Activated T-cell treated with anti-CD3 and anti-CD28 coated beads for 48 hours (primary cell): ENCODE measurements around the gene SNRNP35.
"Not testable (repeated sequence)": the region's sequence is repeated elsewhere in the genome, so short reads cannot be mapped to it uniquely, and the experiment has no call there.

Experiments
- DNase-seq: peaks from one replicate; pipeline ENCODE4 v3.0.0-alpha.2; 2020; ENCODE audit warnings: low read depth

Gene SNRNP35

GRCh38 chr12:123489580-123489979, 31.6 kb downstream of the SNRNP35 start:
- DNase-seq = no peak

GRCh38 chr12:123490089-123490488, 32.1 kb downstream of the SNRNP35 start:
- no peak for DNase-seq

- no peak for DNase-seq
These were observed 33.1 kb downstream of the SNRNP35 start for GRCh38 chr12:123491056-123491455.

- no peak for DNase-seq
These were observed 33.5 kb downstream of the SNRNP35 start for GRCh38 chr12:123491481-123491880.

GRCh38 chr12:123492339-123493039, 34.5 kb downstream of the SNRNP35 start:
- not testable (repeated sequence) for DNase-seq

- no peak for DNase-seq
These were observed 36.3 kb downstream of the SNRNP35 start for GRCh38 chr12:123494124-123494851.

GRCh38 chr12:123497065-123497464, 39.1 kb downstream of the SNRNP35 start:
- no peak for DNase-seq

- no peak for DNase-seq
These were observed 40.3 kb downstream of the SNRNP35 start for GRCh38 chr12:123498126-123498825.

- DNase-seq = no peak
These were observed 41.4 kb downstream of the SNRNP35 start for GRCh38 chr12:123499332-123499731.

GRCh38 chr12:123502163-123502704, 44.3 kb downstream of the SNRNP35 start:
- no peak for DNase-seq

- no peak for DNase-seq
These were observed 48.3 kb downstream of the SNRNP35 start for GRCh38 chr12:123506059-123506842.

GRCh38 chr12:123506843-123507236, 48.9 kb downstream of the SNRNP35 start:
- DNase-seq = no peak

- DNase-seq = no peak
These were observed 55.1 kb downstream of the SNRNP35 start for GRCh38 chr12:123512838-123513665.

- no peak for DNase-seq
These were observed 55.9 kb downstream of the SNRNP35 start for GRCh38 chr12:123513805-123514204.

GRCh38 chr12:123514582-123515221, 56.8 kb downstream of the SNRNP35 start:
- not testable (repeated sequence) for DNase-seq

- DNase-seq = no peak
These were observed 58.4 kb downstream of the SNRNP35 start for GRCh38 chr12:123516216-123516780.
